ENCODE results near the gene SPATA16. TPM values are rescaled to one million over a fixed set of nuclear protein-coding genes. Genes with fewer than 3 reads are reported as not detected.

The SPATA16 gene
- not detected in 2 replicates for total RNA-seq

GRCh38 chr3:173140986-173141385 lies at the start of gene SPATA16:
SPATA16 (minus strand) TSS chr3:173141235; CDS start chr3:173117731, 23,504 bp downstream.

Data from articular chondrocyte of knee joint (primary cell).